Endothelial cell of umbilical vein (primary cell): ENCODE measurements around the gene INO80B. TPM values are rescaled to one million over a fixed set of nuclear protein-coding genes. Genes with fewer than 3 reads are reported as not detected.

Experiments
- BruUV-seq: library from RNA; stranded (reverse); fragments of 400-500 nt; replicated peaks from 2 replicates; lab custom pipeline; 2021; lab: Mats Ljungman, UMichigan
- CTCF ChIA-PET: fragments of 300-600, 350-600 bp; sonication (Branson Sonifier 250); formaldehyde crosslinking; loops from one replicate; lab custom pipeline; 2021; ENCODE audit warnings: antibody characterized with exemption, inconsistent platforms; lab: Charles Lee
- POLR2A ChIA-PET: fragments of 300-600, 350-600 bp; sonication (Branson Sonifier 250); formaldehyde crosslinking; loops from one replicate; lab custom pipeline; 2021; ENCODE audit warnings: antibody characterized with exemption, inconsistent platforms; lab: Charles Lee
- DNase-seq: peaks from one replicate; pipeline ENCODE4 v3.0.0-alpha.2; 2011; ENCODE audit warnings: low read depth, low spot score
- FAIRE-seq: peaks from 2 replicates; lab custom pipeline; 2011; peaks lifted over from hg19 to GRCh38; lab: Jason Lieb, UNC
- H2AFZ ChIP-seq: 2 replicates; pipeline ENCODE4 v1.6.0; 2012; ENCODE audit warnings: low read depth, low read length, control low read depth, inconsistent platforms
- H3K27ac ChIP-seq: 2 replicates; pipeline ENCODE4 v1.5.1; 2011; ENCODE audit warnings: low read depth, mild to moderate bottlenecking, control low read depth, low read length, moderate library complexity; ENCODE audit not compliant: insufficient read depth
- H3K27me3 ChIP-seq, 2 experiments: 2 replicates each; pipeline versions ENCODE4 v1.6.0 to v1.6.1; 2011; ENCODE audit warnings: low read length in 2 of 2, mixed read lengths in 1 of 2; ENCODE audit not compliant: control insufficient read depth in 2 of 2, insufficient read depth in 2 of 2
- H3K36me3 ChIP-seq, 2 experiments: 2 replicates in 1 of 2; 3 replicates in 1 of 2; pipeline ENCODE4 v1.5.1; 2011; ENCODE audit warnings: low read length in 2 of 2, mild to moderate bottlenecking in 1 of 2, moderate library complexity in 1 of 2; ENCODE audit not compliant: control insufficient read depth in 2 of 2, insufficient read depth in 2 of 2; ENCODE audit errors: extremely low read depth in 1 of 2
- H3K4me1 ChIP-seq: 3 replicates; pipeline ENCODE4 v1.5.1; 2011; ENCODE audit warnings: mild to moderate bottlenecking, low read length; ENCODE audit not compliant: control insufficient read depth, insufficient read depth; ENCODE audit errors: extremely low read depth
- H3K4me2 ChIP-seq: 2 replicates; pipeline ENCODE4 v1.6.1; 2011; ENCODE audit warnings: low read length, control low read depth, mixed read lengths; ENCODE audit not compliant: insufficient read depth
- H3K4me3 ChIP-seq, 3 experiments: fragments of 200-600 bp in 1 of 3; sonication (generic), shearing (Covaris generic) in 1 of 3; replicated peaks in 1 of 3; 2 replicates each; pipeline ENCODE4 v1.5.1; 2011 to 2016; ENCODE audit warnings: control low read depth in 3 of 3, low read length in 3 of 3, mild to moderate bottlenecking in 2 of 3, inconsistent platforms in 1 of 3, low read depth in 1 of 3, moderate library complexity in 1 of 3; ENCODE audit not compliant: insufficient read depth in 1 of 3
- H3K79me2 ChIP-seq: 2 replicates; pipeline ENCODE4 v1.6.0; 2012; ENCODE audit warnings: low read length, inconsistent platforms; ENCODE audit not compliant: control insufficient read depth, insufficient read depth
- H3K9ac ChIP-seq: replicated peaks from 2 replicates; pipeline ENCODE3; 2011; ENCODE audit warnings: low read length, control low read depth; ENCODE audit not compliant: insufficient read depth; ENCODE audit errors: extremely low read depth
- H3K9me1 ChIP-seq: replicated peaks from 3 replicates; pipeline ENCODE4 v1.6.0; 2011; ENCODE audit warnings: mild to moderate bottlenecking, low read length; ENCODE audit not compliant: control insufficient read depth, insufficient read depth; ENCODE audit errors: extremely low read depth
- H3K9me3 ChIP-seq: replicated peaks from 2 replicates; pipeline ENCODE4 v1.5.1; 2012; ENCODE audit warnings: low read length, inconsistent platforms; ENCODE audit not compliant: control insufficient read depth, insufficient read depth
- H4K20me1 ChIP-seq: replicated peaks from 2 replicates; pipeline ENCODE3; 2011; ENCODE audit warnings: mild to moderate bottlenecking, low read length; ENCODE audit not compliant: control insufficient read depth, insufficient read depth; ENCODE audit errors: extremely low read depth
- EZH2 ChIP-seq: IDR thresholded peaks from 2 replicates; pipeline ENCODE4 v1.6.1; 2012; ENCODE audit warnings: borderline replicate concordance, low read depth, mild to moderate bottlenecking, moderate library complexity, low read length, inconsistent platforms; ENCODE audit not compliant: severe bottlenecking
- FOS ChIP-seq: IDR thresholded peaks from 2 replicates; pipeline ENCODE4 v1.6.1; 2011; ENCODE audit warnings: mild to moderate bottlenecking, low read length, moderate library complexity, borderline replicate concordance; ENCODE audit not compliant: insufficient read depth
- GATA2 ChIP-seq: IDR thresholded peaks from 2 replicates; pipeline ENCODE4 v1.7.0; 2011; ENCODE audit warnings: low read depth, mild to moderate bottlenecking, moderate library complexity, mixed read lengths, low read length; ENCODE audit not compliant: insufficient read length, insufficient read depth
- JUN ChIP-seq: IDR thresholded peaks from 2 replicates; pipeline ENCODE4 v1.6.1; 2011; ENCODE audit warnings: borderline replicate concordance, low read depth; ENCODE audit not compliant: insufficient read length, insufficient read depth
- MYC ChIP-seq: IDR thresholded peaks from one replicate; pipeline ENCODE4 v1.6.1; 2011; ENCODE audit warnings: mild to moderate bottlenecking, low read depth, low read length
- POLR2A ChIP-seq: IDR thresholded peaks from 2 replicates; pipeline ENCODE4 v1.6.1; 2012; ENCODE audit warnings: low read depth, mild to moderate bottlenecking, control low read depth, low read length
- POLR2AphosphoS5 ChIP-seq: IDR thresholded peaks from 2 replicates; pipeline ENCODE4 v1.6.1; 2012; ENCODE audit warnings: low read depth, mild to moderate bottlenecking, control low read depth, low read length, moderate library complexity; ENCODE audit not compliant: insufficient read depth
- dilution Hi-C: fragments of 300-500 bp; cut with MboI; formaldehyde crosslinking; loops from one replicate; pipeline ENCODE4 v1.15.0; 2019; ENCODE audit warnings: low sequenced_read_pairs; ENCODE audit not compliant: extremely low pct_ligation_motif_present
- intact Hi-C: fragments of 100-400 bp; cut with micrococcal nuclease; formaldehyde crosslinking; loops from one replicate; pipeline ENCODE4 v1.10.0; 2022
- polyA plus RNA-seq, 4 experiments: library from polyadenylated mRNA; depleted of rRNA in 3 of 4; stranded (reverse) in 3 of 4; unstranded in 1 of 4; fragments of >200 nt; gene quantifications; 2 replicates each; pipeline versions ENCODE4 v1.2.1 to v1.2.3, GENCODE V29; 2011 to 2012; ENCODE audit warnings: missing spikeins in 1 of 4
- total RNA-seq: library from RNA; stranded (reverse); gene quantifications from 2 replicates; pipeline ENCODE4 v1.2.3, GENCODE V29; 2021
- TF ChIP-seq, protein P1 (sequence below), 2 donors: IDR thresholded peaks; 1 replicate in 1 of 2; 2 replicates in 1 of 2; pipeline ENCODE4 v1.5.1; 2011; ENCODE audit warnings: low read length in 2 of 2, mild to moderate bottlenecking in 2 of 2, moderate library complexity in 2 of 2, control low read depth in 1 of 2, inconsistent platforms in 1 of 2, low read depth in 1 of 2; ENCODE audit not compliant: insufficient read depth in 1 of 2; ENCODE audit errors: extremely low read depth in 1 of 2
- TF ChIP-seq, protein P2 (sequence below): IDR thresholded peaks from 2 replicates; pipeline ENCODE4 v1.6.1; 2011; ENCODE audit not compliant: insufficient read depth, insufficient read length

Gene INO80B
- total and polyA plus RNA-seq, 2 donors (not counting 3 experiments of a cell fraction or from before 2014, with no cell fraction given): 15.1 to 24.2 TPM

DNA sequence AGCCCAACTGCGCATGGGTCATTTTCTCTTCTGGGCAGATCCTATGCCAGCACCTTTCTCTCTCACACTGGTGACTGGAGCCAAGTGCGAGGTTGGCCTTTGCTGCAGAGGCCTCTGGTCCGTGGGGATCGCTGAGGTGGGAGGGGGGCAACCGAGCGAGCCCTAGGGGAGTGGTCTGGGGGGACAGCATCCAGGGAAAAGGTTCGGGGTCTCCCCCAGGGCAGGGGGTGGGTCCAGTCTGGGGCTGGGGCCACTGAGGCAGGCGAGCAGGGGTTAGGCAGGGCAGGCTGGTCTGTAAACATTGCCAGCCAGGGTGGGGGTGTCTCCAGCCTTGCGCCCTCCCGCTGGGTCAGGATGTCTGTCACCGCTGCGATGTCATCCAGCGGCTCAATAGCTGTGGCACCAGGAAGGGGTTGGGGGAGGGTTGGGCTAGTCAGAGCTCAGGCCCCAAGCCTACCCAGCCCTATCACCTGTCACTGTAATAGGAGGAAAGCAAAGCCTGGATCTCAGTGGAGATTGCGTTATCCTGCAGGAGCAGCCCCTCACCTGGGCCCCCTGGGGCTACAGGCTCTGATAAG is 28.6 kb upstream of the INO80B start:
- no peaks in the 10 kb centered on the region for H3K9me1 ChIP-seq
- DNase-seq (no peak), FAIRE-seq (no peak)
- no TSS peak for BruUV-seq
- intact Hi-C loops (no loop called here), dilution Hi-C loops (no loop called here)
- TF ChIP-seq GATA2 (no peak), FOS (no peak), EZH2 (no peak), JUN (no peak), MYC (no peak), POLR2AphosphoS5 (no peak), POLR2A (no peak)
- TF ChIP-seq, protein P1, sequence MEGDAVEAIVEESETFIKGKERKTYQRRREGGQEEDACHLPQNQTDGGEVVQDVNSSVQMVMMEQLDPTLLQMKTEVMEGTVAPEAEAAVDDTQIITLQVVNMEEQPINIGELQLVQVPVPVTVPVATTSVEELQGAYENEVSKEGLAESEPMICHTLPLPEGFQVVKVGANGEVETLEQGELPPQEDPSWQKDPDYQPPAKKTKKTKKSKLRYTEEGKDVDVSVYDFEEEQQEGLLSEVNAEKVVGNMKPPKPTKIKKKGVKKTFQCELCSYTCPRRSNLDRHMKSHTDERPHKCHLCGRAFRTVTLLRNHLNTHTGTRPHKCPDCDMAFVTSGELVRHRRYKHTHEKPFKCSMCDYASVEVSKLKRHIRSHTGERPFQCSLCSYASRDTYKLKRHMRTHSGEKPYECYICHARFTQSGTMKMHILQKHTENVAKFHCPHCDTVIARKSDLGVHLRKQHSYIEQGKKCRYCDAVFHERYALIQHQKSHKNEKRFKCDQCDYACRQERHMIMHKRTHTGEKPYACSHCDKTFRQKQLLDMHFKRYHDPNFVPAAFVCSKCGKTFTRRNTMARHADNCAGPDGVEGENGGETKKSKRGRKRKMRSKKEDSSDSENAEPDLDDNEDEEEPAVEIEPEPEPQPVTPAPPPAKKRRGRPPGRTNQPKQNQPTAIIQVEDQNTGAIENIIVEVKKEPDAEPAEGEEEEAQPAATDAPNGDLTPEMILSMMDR (IDR thresholded peaks at IDR 0.05; ENCODE audit: extremely low read depth in 1 of 2, insufficient read depth in 1 of 2, low read depth in 1 of 2, low read length in 2 of 2): no peak
- TF ChIP-seq, protein P2, sequence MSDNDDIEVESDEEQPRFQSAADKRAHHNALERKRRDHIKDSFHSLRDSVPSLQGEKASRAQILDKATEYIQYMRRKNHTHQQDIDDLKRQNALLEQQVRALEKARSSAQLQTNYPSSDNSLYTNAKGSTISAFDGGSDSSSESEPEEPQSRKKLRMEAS: no peak
- no peak overlapping the region for H3K4me3 ChIP-seq
- H3K9ac ChIP-seq: no peak overlapping the region
- no peak overlapping the region for H3K4me2 ChIP-seq
- H3K36me3 ChIP-seq: peaks cover 4 to 33% of the 10 kb centered on the region in 2 experiments
- H3K9me3 ChIP-seq: no peaks in the 10 kb centered on the region
- H4K20me1 ChIP-seq: no peaks in the 10 kb centered on the region
- H3K4me1 ChIP-seq: peaks cover 6% of the 10 kb centered on the region
- no peaks in the 10 kb centered on the region for H3K79me2 ChIP-seq
- H2AFZ ChIP-seq: no peak overlapping the region
- CTCF ChIA-PET: no interaction called here
- POLR2A ChIA-PET: no interaction called here
- H3K27me3 ChIP-seq: no peaks in the 10 kb centered on the region
- no peak overlapping the region for H3K27ac ChIP-seq
